Motor neuron (in vitro differentiated cells): ENCODE data around the gene TRIP13. TPM values are rescaled to one million over a fixed set of nuclear protein-coding genes. Genes with fewer than 3 reads are reported as not detected.
"Not testable (repeated sequence)": the region's sequence is repeated elsewhere in the genome, so short reads cannot be mapped to it uniquely, and the experiment has no call there.

Experiments
- ATAC-seq, 8 experiments: fragments of 200-7000 bp; cut with Tn5 transposase; replicated peaks in 6 of 8; 2 replicates each; pipeline ENCODE4 v1.8.0; 2021; ENCODE audit warnings: mild to moderate bottlenecking in 8 of 8, moderate library complexity in 8 of 8
- H3K27ac ChIP-seq, 2 donors: fragments of 250-450 bp; sonication (Bioruptor Pico); 2 replicates each; pipeline ENCODE4 v1.9.0; 2021; ENCODE audit warnings: antibody characterized with exemption in 2 of 2, mild to moderate bottlenecking in 2 of 2, moderate library complexity in 1 of 2
- H3K4me1 ChIP-seq, 2 donors: fragments of 250-450 bp; sonication (Bioruptor Pico); replicated peaks in 1 of 2; 2 replicates each; pipeline ENCODE4 v1.6.1; 2021; ENCODE audit warnings: antibody characterized with exemption in 2 of 2, mild to moderate bottlenecking in 2 of 2, moderate library complexity in 1 of 2
- H3K4me3 ChIP-seq, 5 donors: fragments of 250-450 bp; sonication (Bioruptor Pico); 2 replicates each; pipeline ENCODE4 v1.9.0; 2021; ENCODE audit warnings: antibody characterized with exemption in 5 of 5, mild to moderate bottlenecking in 5 of 5, moderate library complexity in 4 of 5
- WGBS, 10 experiments: fragments of 450-650 bp; shearing (Covaris generic); methylation state at CpG; one replicate each; pipeline ENCODE4 v1.0.0; 2022; 5-methylcytosine and 5-hydroxymethylcytosine counted together
- in situ Hi-C, 9 experiments: fragments of 400-800 bp; cut with MboI; loops; one replicate each; pipeline ENCODE4 v1.15.0; 2021; ENCODE audit warnings: low sequenced_read_pairs in 9 of 9, low pct_unique_long_range_greater_than_20kb in 2 of 9; ENCODE audit not compliant: unreplicated experiment in 9 of 9
- total RNA-seq, 8 experiments: library from RNA; unstranded; fragments of 300-600 nt; gene quantifications; 2 replicates each; pipeline versions ENCODE4 v1.2.3 to v1.2.4, GENCODE V29; 2022

TRIP13 gene
- total RNA-seq, 8 experiments from 2014 or later: 0.51 to 24.0 (median 2.1) TPM

GRCh38 chr5:932628-933250, 40.1 kb downstream of the TRIP13 start:
- H3K4me1 ChIP-seq: no peaks in the 10 kb centered on the region
- no peak for ATAC-seq
- H3K4me3 ChIP-seq: no peak overlapping the region
- 0 to 90% (median 63%) methylated on average over 1 to 3 of the region's 4 CpGs; no CpG with 5 or more reads in 2 of the 10 experiments for WGBS, 10 experiments
- no peak overlapping the region for H3K27ac ChIP-seq
- in situ Hi-C loops: loop anchor here in 7 of 9 experiments (25.0 kb wide), 2 partner anchors 205 to 230 kb away; no protein-coding TSS in a partner anchor

GRCh38 chr5:933251-933861, 40.7 kb downstream of the TRIP13 start:
- H3K4me3 ChIP-seq: no peak overlapping the region
- 16 to 100% (median 79%) methylated on average over 1 to 3 of the region's 3 CpGs; no CpG with 5 or more reads in 5 of the 10 experiments for WGBS, 10 experiments
- ATAC-seq: no peak
- H3K4me1 ChIP-seq: no peaks in the 10 kb centered on the region
- in situ Hi-C loops: loop anchor here in 7 of 9 experiments (25.0 kb wide), 2 partner anchors 204 to 229 kb away; no protein-coding TSS in a partner anchor
- no peak overlapping the region for H3K27ac ChIP-seq

- H3K27ac ChIP-seq, ATAC-seq, H3K4me3 ChIP-seq, H3K4me1 ChIP-seq: not testable (repeated sequence)
- in situ Hi-C loops: loop anchor here in 7 of 9 experiments (25.0 kb wide), 2 partner anchors 203 to 228 kb away; no protein-coding TSS in a partner anchor
Measured at GRCh38 chr5:933951-934350, 41.3 kb downstream of the TRIP13 start.

GRCh38 chr5:934381-934967, 41.8 kb downstream of the TRIP13 start:
- not testable (repeated sequence) for H3K4me3 ChIP-seq, ATAC-seq, H3K27ac ChIP-seq, H3K4me1 ChIP-seq
- in situ Hi-C loops: loop anchor here in 7 of 9 experiments (25.0 kb wide), 2 partner anchors 203 to 228 kb away; no protein-coding TSS in a partner anchor
- WGBS, 10 experiments: 17 to 100% (median 75%) methylated on average over 1 to 3 of the region's 3 CpGs; no CpG with 5 or more reads in 2 of the 10 experiments

GRCh38 chr5:935510-936084, 42.9 kb downstream of the TRIP13 start:
- in situ Hi-C loops: loop anchor here in 7 of 9 experiments (25.0 kb wide), 2 partner anchors 202 to 227 kb away; no protein-coding TSS in a partner anchor
- no peak overlapping the region for H3K27ac ChIP-seq
- no peaks in the 10 kb centered on the region for H3K4me1 ChIP-seq
- H3K4me3 ChIP-seq: no peak overlapping the region
- WGBS, 10 experiments: 41 to 100% (median 76%) methylated on average over 1 to 4 of the region's 5 CpGs; no CpG with 5 or more reads in 4 of the 10 experiments
- no peak for ATAC-seq

GRCh38 chr5:936149-937144, 43.8 kb downstream of the TRIP13 start:
- no peak for ATAC-seq
- no peak overlapping the region for H3K27ac ChIP-seq
- in situ Hi-C loops: loop anchor here in 7 of 9 experiments (25.0 kb wide), 2 partner anchors 201 to 226 kb away; no protein-coding TSS in a partner anchor
- WGBS, 10 experiments: 70 to 100% (median 92%) methylated on average over 1 to 8 of the region's 19 CpGs; no CpG with 5 or more reads in 3 of the 10 experiments
- no peak overlapping the region for H3K4me3 ChIP-seq
- H3K4me1 ChIP-seq: no peaks in the 10 kb centered on the region

- in situ Hi-C loops: loop anchor here in 7 of 9 experiments (25.0 kb wide), 2 partner anchors 200 to 225 kb away; no protein-coding TSS in a partner anchor
- H3K27ac ChIP-seq: no peak overlapping the region
- no peak overlapping the region for H3K4me3 ChIP-seq
- H3K4me1 ChIP-seq: no peaks in the 10 kb centered on the region
- ATAC-seq: no peak
- WGBS, 10 experiments: 39 to 89% (median 78%) methylated on average over 3 to 5 of the region's 14 CpGs; no CpG with 5 or more reads in 3 of the 10 experiments
Measured at GRCh38 chr5:937151-937924, 44.7 kb downstream of the TRIP13 start.

- ATAC-seq: no peak
- WGBS, 10 experiments: 20 to 93% (median 57%) methylated on average over 1 to 5 of the region's 7 CpGs; no CpG with 5 or more reads in 4 of the 10 experiments
- no peak overlapping the region for H3K4me3 ChIP-seq
- H3K27ac ChIP-seq: no peak overlapping the region
- H3K4me1 ChIP-seq: no peaks in the 10 kb centered on the region
- in situ Hi-C loops: loop anchor here in 7 of 9 experiments (25.0 kb wide), 2 partner anchors 198 to 223 kb away; no protein-coding TSS in a partner anchor
Measured at GRCh38 chr5:939368-939767, 46.7 kb downstream of the TRIP13 start.

- H3K4me1 ChIP-seq, ATAC-seq, H3K27ac ChIP-seq, H3K4me3 ChIP-seq: not testable (repeated sequence)
- in situ Hi-C loops: loop anchor here in 7 of 9 experiments (10.0 to 25.0 kb wide), 3 partner anchors 197 to 714 kb away; no protein-coding TSS in a partner anchor
- 0 to 86% (median 50%) methylated on average over 1 to 2 of the region's 2 CpGs; no CpG with 5 or more reads in 3 of the 10 experiments for WGBS, 10 experiments
Measured at GRCh38 chr5:940741-941140, 48.1 kb downstream of the TRIP13 start.

- 48 to 100% (median 88%) methylated on average over 1 to 7 of the region's 11 CpGs; no CpG with 5 or more reads in 2 of the 10 experiments for WGBS, 10 experiments
- no peak overlapping the region for H3K4me3 ChIP-seq
- in situ Hi-C loops: loop anchor here in 7 of 9 experiments (10.0 to 25.0 kb wide), 3 partner anchors 194 to 711 kb away; no protein-coding TSS in a partner anchor
- H3K4me1 ChIP-seq: peaks cover 28 to 33% of the 10 kb centered on the region in 2 donors
- no peak overlapping the region for H3K27ac ChIP-seq
- ATAC-seq: no peak
Measured at GRCh38 chr5:943201-943917, 50.7 kb downstream of the TRIP13 start.
